Measurements from ENCODE around the gene LAT. TPM values are rescaled to one million over a fixed set of nuclear protein-coding genes. Genes with fewer than 3 reads are reported as not detected.
A peak's percentile ranks its signal among the peaks of the same experiment; 100 is the strongest.

The LAT gene
- total and polyA plus RNA-seq, 2 of the 4 experiments (the other 2 are of a cell fraction): 0.18 to 7.4 TPM

DNA sequence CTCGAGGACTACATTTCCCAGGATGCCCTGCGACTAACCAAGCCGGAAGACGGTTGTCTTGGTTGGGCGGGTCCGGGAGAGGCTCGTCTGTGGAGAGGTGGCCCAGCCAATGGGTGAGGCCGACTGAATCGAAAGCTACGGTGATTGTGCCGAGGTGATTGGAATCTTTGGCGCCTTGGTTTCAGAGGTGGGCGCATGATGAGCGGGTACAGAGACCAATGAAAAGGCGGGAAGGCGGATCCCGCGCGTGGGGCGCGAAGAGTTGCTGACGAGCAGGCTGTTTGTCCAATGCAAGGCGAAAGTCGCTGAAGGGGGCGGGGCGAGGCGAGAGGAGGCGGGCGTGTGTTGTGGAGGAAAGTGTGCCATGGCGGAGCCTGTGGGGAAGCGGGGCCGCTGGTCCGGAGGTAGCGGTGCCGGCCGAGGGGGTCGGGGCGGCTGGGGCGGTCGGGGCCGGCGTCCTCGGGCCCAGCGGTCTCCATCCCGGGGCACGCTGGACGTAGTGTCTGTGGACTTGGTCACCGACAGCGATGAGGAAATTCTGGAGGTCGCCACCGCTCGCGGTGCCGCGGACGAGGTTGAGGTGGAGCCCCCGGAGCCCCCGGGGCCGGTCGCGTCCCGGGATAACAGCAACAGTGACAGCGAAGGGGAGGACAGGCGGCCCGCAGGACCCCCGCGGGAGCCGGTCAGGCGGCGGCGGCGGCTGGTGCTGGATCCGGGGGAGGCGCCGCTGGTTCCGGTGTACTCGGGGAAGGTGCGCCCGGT, 34.0 kb upstream of the LAT start, which contains the start of gene NFATC2IP (continued):
- TF ChIP-seq CEBPB (IDR thresholded peaks at IDR 0.05; ENCODE audit: low read depth, low read length) (no peak), RAD21 (IDR thresholded peaks at IDR 0.05; ENCODE audit: low read length) (no peak), SMC3 (IDR thresholded peaks at IDR 0.05; ENCODE audit: low read depth, low read length) (no peak)

DNA sequence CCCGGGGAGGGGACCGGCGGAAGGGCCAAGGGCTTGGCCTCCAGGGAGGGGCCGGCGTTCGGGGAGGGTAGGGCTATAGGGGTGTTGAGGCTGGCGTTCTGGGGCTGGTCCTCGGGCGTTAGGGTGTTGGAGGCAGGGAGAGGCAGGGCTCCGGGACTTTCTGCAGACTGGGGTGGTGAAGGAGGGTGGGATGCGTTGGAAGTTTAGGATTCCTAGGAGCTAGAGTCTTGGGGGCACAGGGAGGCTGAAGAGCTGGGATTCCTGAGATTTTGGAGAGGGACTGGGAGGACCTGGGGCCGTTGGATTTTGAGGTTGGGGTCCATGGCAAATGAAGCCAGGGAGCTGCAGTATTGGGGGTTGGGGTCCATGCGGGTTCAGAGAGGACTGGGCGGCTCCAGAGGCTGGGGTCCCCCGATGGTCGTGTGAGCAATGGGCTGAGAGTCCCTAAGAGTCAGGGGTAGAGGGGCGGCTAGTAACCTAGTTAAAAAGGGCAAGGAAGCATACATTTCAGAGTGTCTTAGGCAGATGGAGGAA, 33.4 kb upstream of the LAT start:
- H3K4me3 ChIP-seq (ENCODE audit: insufficient read depth, low read depth, low read length): peak overlapping the region; percentile 55
- no peak overlapping the region for H4K91ac ChIP-seq (ENCODE audit: insufficient read depth, low read depth, low read length)
- in situ Hi-C loops (cut with MboI; ENCODE audit: low sequenced_read_pairs): loop anchor here (25.0 kb wide), 1 partner anchor 311 kb away; no protein-coding TSS in a partner anchor
- WGBS, 2 experiments (ENCODE audit: extremely low coverage in 2 of 2, insufficient read length in 1 of 2): 0% methylated on average over 11 of the region's 17 CpGs; no CpG with 5 or more reads in 1 of the 2 experiments
- H3K9me3 ChIP-seq (ENCODE audit: control insufficient read depth, insufficient read depth, low read length): no peaks in the 10 kb centered on the region
- H4K8ac ChIP-seq (ENCODE audit: low read depth in 2 of 2, low read length in 2 of 2): peak overlapping the region; percentile 28 to 37; a peak in 1 of 4 replicates
- POLR2A ChIA-PET (ENCODE audit: unreplicated experiment): no interaction called here
- 0 out of 2 replicates have a peak overlapping the region, but pooled peaks have one; percentile 38 for H3K56ac ChIP-seq (ENCODE audit: extremely low read depth, insufficient read depth, low read length)
- CTCF ChIA-PET: no interaction called here
- no peak overlapping the region for H4K5ac ChIP-seq (ENCODE audit: low read depth, low read length)
- H3K23ac ChIP-seq (ENCODE audit: low read depth, low read length): peak overlapping the region; percentile 58; the same call in 1 of the 2 replicates
- H2AK9ac ChIP-seq (replicated peaks; ENCODE audit: low read depth, low read length, poor library complexity): peak overlapping the region; percentile 86
- H3K4me2 ChIP-seq (ENCODE audit: low read depth, low read length): peak overlapping the region; percentile 95
- H2BK15ac ChIP-seq (ENCODE audit: low read depth, low read length): no peak overlapping the region
- H2AFZ ChIP-seq (replicated peaks; ENCODE audit: low read length, poor library complexity): peak overlapping the region; percentile 94
- no peak overlapping the region for H2BK5ac ChIP-seq (ENCODE audit: low read depth, low read length, poor library complexity, severe bottlenecking)
- H2AK5ac ChIP-seq (ENCODE audit: low read depth, low read length): no peak overlapping the region; the same call in 1 of the 2 replicates
- dilution Hi-C loops (cut with HindIII; ENCODE audit: low sequenced_read_pairs, unreplicated experiment): no loop called here
- H4K20me1 ChIP-seq (ENCODE audit: insufficient read depth, low read length): no peaks in the 10 kb centered on the region
- no peaks in the 10 kb centered on the region for H3K27me3 ChIP-seq (ENCODE audit: control insufficient read depth, insufficient read depth, low read length)
- no TSS peak for BruUV-seq (replicated peaks)
- TF ChIP-seq POLR2A (IDR thresholded peaks at IDR 0.05; ENCODE audit: low read depth, low read length) (no peak), RFX5 (IDR thresholded peaks at IDR 0.05; ENCODE audit: low read depth, low read length) (no peak), FOS (IDR thresholded peaks at IDR 0.05; ENCODE audit: low read depth, low read length) (no peak), CEBPB (IDR thresholded peaks at IDR 0.05; ENCODE audit: low read depth, low read length) (no peak), NFE2L2 (IDR thresholded peaks at IDR 0.05; ENCODE audit: low read depth, low read length) (no peak), RAD21 (IDR thresholded peaks at IDR 0.05; ENCODE audit: low read length) (no peak), MAZ (IDR thresholded peaks at IDR 0.05; ENCODE audit: borderline replicate concordance, low read depth, low read length) (no peak), MAFK (IDR thresholded peaks at IDR 0.05; ENCODE audit: low read depth, low read length) (no peak), SMC3 (IDR thresholded peaks at IDR 0.05; ENCODE audit: low read depth, low read length) (no peak), CHD1 (IDR thresholded peaks at IDR 0.05; ENCODE audit: low read depth, low read length) (no peak), BHLHE40 (IDR thresholded peaks at IDR 0.05; ENCODE audit: low read depth, low read length) (no peak), RCOR1 (IDR thresholded peaks at IDR 0.05; ENCODE audit: insufficient replicate concordance, low read length) (no peak)
- TF ChIP-seq, protein P1, sequence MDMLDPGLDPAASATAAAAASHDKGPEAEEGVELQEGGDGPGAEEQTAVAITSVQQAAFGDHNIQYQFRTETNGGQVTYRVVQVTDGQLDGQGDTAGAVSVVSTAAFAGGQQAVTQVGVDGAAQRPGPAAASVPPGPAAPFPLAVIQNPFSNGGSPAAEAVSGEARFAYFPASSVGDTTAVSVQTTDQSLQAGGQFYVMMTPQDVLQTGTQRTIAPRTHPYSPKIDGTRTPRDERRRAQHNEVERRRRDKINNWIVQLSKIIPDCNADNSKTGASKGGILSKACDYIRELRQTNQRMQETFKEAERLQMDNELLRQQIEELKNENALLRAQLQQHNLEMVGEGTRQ (IDR thresholded peaks at IDR 0.05; ENCODE audit: low read depth, low read length): no peak
- TF ChIP-seq, protein P2, sequence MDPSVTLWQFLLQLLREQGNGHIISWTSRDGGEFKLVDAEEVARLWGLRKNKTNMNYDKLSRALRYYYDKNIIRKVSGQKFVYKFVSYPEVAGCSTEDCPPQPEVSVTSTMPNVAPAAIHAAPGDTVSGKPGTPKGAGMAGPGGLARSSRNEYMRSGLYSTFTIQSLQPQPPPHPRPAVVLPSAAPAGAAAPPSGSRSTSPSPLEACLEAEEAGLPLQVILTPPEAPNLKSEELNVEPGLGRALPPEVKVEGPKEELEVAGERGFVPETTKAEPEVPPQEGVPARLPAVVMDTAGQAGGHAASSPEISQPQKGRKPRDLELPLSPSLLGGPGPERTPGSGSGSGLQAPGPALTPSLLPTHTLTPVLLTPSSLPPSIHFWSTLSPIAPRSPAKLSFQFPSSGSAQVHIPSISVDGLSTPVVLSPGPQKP (IDR thresholded peaks at IDR 0.05; ENCODE audit: borderline replicate concordance, low read depth, low read length): no peak
- intact Hi-C loops (cut with micrococcal nuclease): no loop called here
- DNase-seq (no peak), ATAC-seq (ENCODE audit: low read depth) (no peak)
- no peak overlapping the region for H3K18ac ChIP-seq (ENCODE audit: low read depth, low read length)
- no peak overlapping the region for H2BK20ac ChIP-seq (ENCODE audit: low read depth, low read length)
- peak overlapping the region; percentile 83 for H3K9ac ChIP-seq (ENCODE audit: low read depth, low read length)
- H3K36me3 ChIP-seq (ENCODE audit: control insufficient read depth, insufficient read depth, low read length): peaks cover 21% of the 10 kb centered on the region
- H3K4me1 ChIP-seq (ENCODE audit: control insufficient read depth, insufficient read depth, low read length): peaks cover 7% of the 10 kb centered on the region; the same call in 1 of the 2 replicates
- H3K14ac ChIP-seq (replicated peaks; ENCODE audit: low read depth, low read length): 0 out of 2 replicates have a peak overlapping the region, but pooled peaks have one; percentile 1
- no peaks in the 10 kb centered on the region for H3K9me1 ChIP-seq (ENCODE audit: insufficient read depth, low read length)
- 0 out of 2 replicates have a peak overlapping the region, but pooled peaks have one; percentile 53 for H3K4ac ChIP-seq (ENCODE audit: low read depth, low read length)
- no peak overlapping the region for H2BK120ac ChIP-seq (ENCODE audit: low read depth, low read length)
- H3K27ac ChIP-seq (ENCODE audit: insufficient read depth, low read length): peak overlapping the region; percentile 41
- H3K79me1 ChIP-seq (ENCODE audit: low read depth in 1 of 2, low read length in 2 of 2): peaks cover 12 to 31% of the 10 kb centered on the region in 2 experiments
